GM23338 (cell line): ENCODE results near the gene TRPV5. TPM values are rescaled to one million over a fixed set of nuclear protein-coding genes. Genes with fewer than 3 reads are reported as not detected.

Source experiments
- ATAC-seq: fragments of 200-7000 bp; cut with Tn5 transposase; 3 replicates; pipeline ENCODE4 v1.9.1; 2020
- DNase-seq: peaks from one replicate; pipeline ENCODE4 v3.0.0-alpha.2; 2015; ENCODE audit warnings: low spot score
- H2AFZ ChIP-seq: fragments of 200-600 bp; sonication (generic); 2 replicates; pipeline ENCODE4 v1.8.0; 2016; ENCODE audit warnings: antibody characterized with exemption, mild to moderate bottlenecking, moderate library complexity
- H3F3A ChIP-seq: fragments of 200-600 bp; sonication (generic); replicated peaks from 2 replicates; pipeline ENCODE4 v1.8.0; 2017; ENCODE audit warnings: antibody characterized with exemption, mixed run types, low read depth
- H3K27ac ChIP-seq: fragments of 200-600 bp; sonication (generic); 2 replicates; pipeline ENCODE4 v1.6.1; 2016; ENCODE audit warnings: low read depth
- H3K27me3 ChIP-seq: fragments of 200-600 bp; sonication (generic); 2 replicates; pipeline ENCODE4 v1.8.0; 2016; ENCODE audit warnings: mild to moderate bottlenecking, mixed run types, moderate library complexity; ENCODE audit not compliant: insufficient read depth
- H3K36me3 ChIP-seq: fragments of 200-600 bp; sonication (generic); 2 replicates; pipeline ENCODE4 v1.8.0; 2016; ENCODE audit warnings: mild to moderate bottlenecking; ENCODE audit not compliant: insufficient read depth
- H3K4me1 ChIP-seq: fragments of 200-600 bp; sonication (generic); 2 replicates; pipeline ENCODE4 v1.8.0; 2016; ENCODE audit warnings: mild to moderate bottlenecking, moderate library complexity; ENCODE audit not compliant: insufficient read depth
- H3K4me2 ChIP-seq: fragments of 200-600 bp; sonication (generic); 2 replicates; pipeline ENCODE4 v1.7.1; 2017; ENCODE audit warnings: mixed run types
- H3K4me3 ChIP-seq: fragments of 200-600 bp; sonication (generic); 2 replicates; pipeline ENCODE4 v1.6.1; 2016; ENCODE audit warnings: mixed run types
- H3K79me2 ChIP-seq: fragments of 200-600 bp; sonication (generic); replicated peaks from 2 replicates; pipeline ENCODE4 v1.8.0; 2017; ENCODE audit warnings: mild to moderate bottlenecking; ENCODE audit not compliant: insufficient read depth
- H3K9me2 ChIP-seq: fragments of 200-600 bp; sonication (generic); 2 replicates; pipeline ENCODE4 v1.8.0; 2017; ENCODE audit not compliant: insufficient read depth
- H4K20me1 ChIP-seq: fragments of 200-600 bp; sonication (generic); replicated peaks from 2 replicates; pipeline ENCODE4 v1.8.0; 2017; ENCODE audit warnings: mild to moderate bottlenecking; ENCODE audit not compliant: insufficient read depth
- H3K27ac Mint-ChIP-seq: 2 replicates; pipeline ENCODE4 v1.8.0; 2020; ENCODE audit warnings: inconsistent platforms, mild to moderate bottlenecking, moderate library complexity, mixed read lengths
- H3K27me3 Mint-ChIP-seq: 3 replicates; pipeline ENCODE4 v1.8.0; 2022; ENCODE audit warnings: low read depth, mild to moderate bottlenecking, moderate library complexity, mixed read lengths, inconsistent platforms; ENCODE audit not compliant: insufficient read depth, poor library complexity
- H3K36me3 Mint-ChIP-seq: 3 replicates; pipeline ENCODE4 v1.8.0; 2021; ENCODE audit warnings: low read depth, mild to moderate bottlenecking, inconsistent platforms, moderate library complexity, mixed read lengths
- H3K4me1 Mint-ChIP-seq: 3 replicates; pipeline ENCODE4 v1.8.0; 2020; ENCODE audit warnings: mild to moderate bottlenecking, inconsistent platforms, mixed read lengths
- H3K4me3 Mint-ChIP-seq: 3 replicates; pipeline ENCODE4 v1.8.0; 2021; ENCODE audit warnings: moderate library complexity, mild to moderate bottlenecking, inconsistent platforms, mixed read lengths
- H3K9me3 Mint-ChIP-seq: 3 replicates; pipeline ENCODE4 v1.8.0; 2020; ENCODE audit warnings: moderate library complexity, mild to moderate bottlenecking, inconsistent platforms, mixed read lengths
- CREB1 ChIP-seq: fragments of 250-450 bp; sonication (Bioruptor Pico); IDR thresholded peaks from 2 replicates; pipeline ENCODE4 v1.5.0; 2020; ENCODE audit warnings: low read depth, mild to moderate bottlenecking, moderate library complexity
- EZH2 ChIP-seq: fragments of 200-600 bp; sonication (generic); IDR thresholded peaks from one replicate; pipeline ENCODE4 v1.8.0; 2017; ENCODE audit warnings: antibody characterized with exemption, mild to moderate bottlenecking, low read depth; ENCODE audit not compliant: unreplicated experiment
- EZH2phosphoT487 ChIP-seq: fragments of 200-600 bp; sonication (generic); IDR thresholded peaks from one replicate; pipeline ENCODE4 v1.8.1; 2018; ENCODE audit warnings: antibody characterized with exemption; ENCODE audit not compliant: unreplicated experiment
- JUNB ChIP-seq: IDR thresholded peaks from one replicate; pipeline ENCODE4 v1.6.1; 2016; ENCODE audit warnings: antibody characterized with exemption; ENCODE audit not compliant: unreplicated experiment
- NANOG ChIP-seq: IDR thresholded peaks from 2 replicates; pipeline ENCODE4 v1.6.1; 2016; ENCODE audit warnings: antibody characterized with exemption, borderline replicate concordance
- POLR2AphosphoS5 ChIP-seq: IDR thresholded peaks from 2 replicates; pipeline ENCODE4 v1.6.1; 2016; ENCODE audit warnings: antibody characterized with exemption, low read depth
- STAT1 ChIP-seq: IDR thresholded peaks from one replicate; pipeline ENCODE4 v1.6.1; 2016; ENCODE audit warnings: antibody characterized with exemption; ENCODE audit not compliant: unreplicated experiment
- ZNF114 ChIP-seq: fragments of 250-450 bp; sonication (Bioruptor Pico); IDR thresholded peaks from 2 replicates; pipeline ENCODE4 v1.5.0; 2020; ENCODE audit warnings: mild to moderate bottlenecking, moderate library complexity
- ZNF331 ChIP-seq: fragments of 250-450 bp; sonication (Bioruptor Pico); IDR thresholded peaks from 2 replicates; pipeline ENCODE4 v1.5.0; 2020; ENCODE audit warnings: low read depth, mild to moderate bottlenecking, moderate library complexity
- polyA plus RNA-seq: library from polyadenylated mRNA; unstranded; fragments of >200 nt; fragmentation: Nextera tagmentation; extraction: Ambion mirVana; gene quantifications from 2 replicates; pipeline ENCODE4 v1.2.1, GENCODE V29; 2016
- total RNA-seq: library from RNA; depleted of rRNA; stranded (reverse); fragments of >200 nt; shearing (Covaris generic); gene quantifications from 2 replicates; pipeline ENCODE4 v1.2.3, GENCODE V29; 2014
- TF ChIP-seq, protein P1 (sequence below): fragments of 250-450 bp; sonication (Bioruptor Pico); IDR thresholded peaks from 2 replicates; pipeline ENCODE4 v1.5.0; 2020; ENCODE audit warnings: mild to moderate bottlenecking, moderate library complexity
- TF ChIP-seq, protein P2 (sequence below): IDR thresholded peaks from 2 replicates; pipeline ENCODE4 v1.6.1; 2016; ENCODE audit warnings: antibody characterized with exemption
- TF ChIP-seq, protein P3 (sequence below): IDR thresholded peaks from one replicate; pipeline ENCODE4 v1.6.1; 2018; ENCODE audit warnings: antibody characterized with exemption; ENCODE audit not compliant: unreplicated experiment

TRPV5 gene
- total and polyA plus RNA-seq, 2 experiments from 2014 or later, result not detected

GRCh38 chr7:142875456-142875855, 58.1 kb downstream of the TRPV5 start (continued):
- TF ChIP-seq, protein P1, sequence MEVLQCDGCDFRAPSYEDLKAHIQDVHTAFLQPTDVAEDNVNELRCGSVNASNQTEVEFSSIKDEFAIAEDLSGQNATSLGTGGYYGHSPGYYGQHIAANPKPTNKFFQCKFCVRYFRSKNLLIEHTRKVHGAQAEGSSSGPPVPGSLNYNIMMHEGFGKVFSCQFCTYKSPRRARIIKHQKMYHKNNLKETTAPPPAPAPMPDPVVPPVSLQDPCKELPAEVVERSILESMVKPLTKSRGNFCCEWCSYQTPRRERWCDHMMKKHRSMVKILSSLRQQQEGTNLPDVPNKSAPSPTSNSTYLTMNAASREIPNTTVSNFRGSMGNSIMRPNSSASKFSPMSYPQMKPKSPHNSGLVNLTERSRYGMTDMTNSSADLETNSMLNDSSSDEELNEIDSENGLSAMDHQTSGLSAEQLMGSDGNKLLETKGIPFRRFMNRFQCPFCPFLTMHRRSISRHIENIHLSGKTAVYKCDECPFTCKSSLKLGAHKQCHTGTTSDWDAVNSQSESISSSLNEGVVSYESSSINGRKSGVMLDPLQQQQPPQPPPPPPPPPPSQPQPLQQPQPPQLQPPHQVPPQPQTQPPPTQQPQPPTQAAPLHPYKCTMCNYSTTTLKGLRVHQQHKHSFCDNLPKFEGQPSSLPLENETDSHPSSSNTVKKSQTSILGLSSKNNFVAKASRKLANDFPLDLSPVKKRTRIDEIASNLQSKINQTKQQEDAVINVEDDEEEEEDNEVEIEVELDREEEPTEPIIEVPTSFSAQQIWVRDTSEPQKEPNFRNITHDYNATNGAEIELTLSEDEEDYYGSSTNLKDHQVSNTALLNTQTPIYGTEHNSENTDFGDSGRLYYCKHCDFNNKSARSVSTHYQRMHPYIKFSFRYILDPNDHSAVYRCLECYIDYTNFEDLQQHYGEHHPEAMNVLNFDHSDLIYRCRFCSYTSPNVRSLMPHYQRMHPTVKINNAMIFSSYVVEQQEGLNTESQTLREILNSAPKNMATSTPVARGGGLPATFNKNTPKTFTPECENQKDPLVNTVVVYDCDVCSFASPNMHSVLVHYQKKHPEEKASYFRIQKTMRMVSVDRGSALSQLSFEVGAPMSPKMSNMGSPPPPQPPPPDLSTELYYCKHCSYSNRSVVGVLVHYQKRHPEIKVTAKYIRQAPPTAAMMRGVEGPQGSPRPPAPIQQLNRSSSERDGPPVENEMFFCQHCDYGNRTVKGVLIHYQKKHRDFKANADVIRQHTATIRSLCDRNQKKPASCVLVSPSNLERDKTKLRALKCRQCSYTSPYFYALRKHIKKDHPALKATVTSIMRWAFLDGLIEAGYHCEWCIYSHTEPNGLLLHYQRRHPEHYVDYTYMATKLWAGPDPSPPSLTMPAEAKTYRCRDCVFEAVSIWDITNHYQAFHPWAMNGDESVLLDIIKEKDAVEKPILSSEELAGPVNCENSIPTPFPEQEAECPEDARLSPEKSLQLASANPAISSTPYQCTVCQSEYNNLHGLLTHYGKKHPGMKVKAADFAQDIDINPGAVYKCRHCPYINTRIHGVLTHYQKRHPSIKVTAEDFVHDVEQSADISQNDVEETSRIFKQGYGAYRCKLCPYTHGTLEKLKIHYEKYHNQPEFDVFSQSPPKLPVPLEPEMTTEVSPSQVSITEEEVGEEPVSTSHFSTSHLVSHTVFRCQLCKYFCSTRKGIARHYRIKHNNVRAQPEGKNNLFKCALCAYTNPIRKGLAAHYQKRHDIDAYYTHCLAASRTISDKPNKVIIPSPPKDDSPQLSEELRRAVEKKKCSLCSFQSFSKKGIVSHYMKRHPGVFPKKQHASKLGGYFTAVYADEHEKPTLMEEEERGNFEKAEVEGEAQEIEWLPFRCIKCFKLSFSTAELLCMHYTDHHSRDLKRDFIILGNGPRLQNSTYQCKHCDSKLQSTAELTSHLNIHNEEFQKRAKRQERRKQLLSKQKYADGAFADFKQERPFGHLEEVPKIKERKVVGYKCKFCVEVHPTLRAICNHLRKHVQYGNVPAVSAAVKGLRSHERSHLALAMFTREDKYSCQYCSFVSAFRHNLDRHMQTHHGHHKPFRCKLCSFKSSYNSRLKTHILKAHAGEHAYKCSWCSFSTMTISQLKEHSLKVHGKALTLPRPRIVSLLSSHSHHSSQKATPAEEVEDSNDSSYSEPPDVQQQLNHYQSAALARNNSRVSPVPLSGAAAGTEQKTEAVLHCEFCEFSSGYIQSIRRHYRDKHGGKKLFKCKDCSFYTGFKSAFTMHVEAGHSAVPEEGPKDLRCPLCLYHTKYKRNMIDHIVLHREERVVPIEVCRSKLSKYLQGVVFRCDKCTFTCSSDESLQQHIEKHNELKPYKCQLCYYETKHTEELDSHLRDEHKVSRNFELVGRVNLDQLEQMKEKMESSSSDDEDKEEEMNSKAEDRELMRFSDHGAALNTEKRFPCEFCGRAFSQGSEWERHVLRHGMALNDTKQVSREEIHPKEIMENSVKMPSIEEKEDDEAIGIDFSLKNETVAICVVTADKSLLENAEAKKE, result no peak
- TF ChIP-seq EZH2 (no peak), ZNF114 (CRISPR knock-in tag) (no peak), NANOG (no peak), ZNF331 (CRISPR knock-in tag) (no peak), EZH2phosphoT487 (no peak), CREB1 (CRISPR knock-in tag) (no peak), STAT1 (no peak)
- TF ChIP-seq, protein P2, sequence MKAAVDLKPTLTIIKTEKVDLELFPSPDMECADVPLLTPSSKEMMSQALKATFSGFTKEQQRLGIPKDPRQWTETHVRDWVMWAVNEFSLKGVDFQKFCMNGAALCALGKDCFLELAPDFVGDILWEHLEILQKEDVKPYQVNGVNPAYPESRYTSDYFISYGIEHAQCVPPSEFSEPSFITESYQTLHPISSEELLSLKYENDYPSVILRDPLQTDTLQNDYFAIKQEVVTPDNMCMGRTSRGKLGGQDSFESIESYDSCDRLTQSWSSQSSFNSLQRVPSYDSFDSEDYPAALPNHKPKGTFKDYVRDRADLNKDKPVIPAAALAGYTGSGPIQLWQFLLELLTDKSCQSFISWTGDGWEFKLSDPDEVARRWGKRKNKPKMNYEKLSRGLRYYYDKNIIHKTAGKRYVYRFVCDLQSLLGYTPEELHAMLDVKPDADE, result no peak

- H3K4me3 Mint-ChIP-seq, result no peak overlapping the region
- no peaks in the 10 kb centered on the region for H3K36me3 ChIP-seq
- peaks cover 5% of the 10 kb centered on the region; the same call in 1 of the 3 replicates for H3K9me3 Mint-ChIP-seq
- H3K4me3 ChIP-seq, result no peak overlapping the region
- no peaks in the 10 kb centered on the region for H4K20me1 ChIP-seq
- H3K4me1 Mint-ChIP-seq, result no peaks in the 10 kb centered on the region
- H3K27ac ChIP-seq, result no peak overlapping the region
- H3K4me2 ChIP-seq, result no peak overlapping the region
- H3K27ac Mint-ChIP-seq, result no peak overlapping the region
- no peak overlapping the region for H2AFZ ChIP-seq
- DNase-seq (no peak), ATAC-seq (no peak)
- H3K27me3 ChIP-seq, result no peaks in the 10 kb centered on the region
- no peaks in the 10 kb centered on the region for H3K9me2 ChIP-seq
- H3K36me3 Mint-ChIP-seq, result peaks cover 15% of the 10 kb centered on the region; the same call in 2 of the 3 replicates
- no peaks in the 10 kb centered on the region for H3F3A ChIP-seq
- H3K27me3 Mint-ChIP-seq, result peaks cover 5% of the 10 kb centered on the region
- no peaks in the 10 kb centered on the region for H3K4me1 ChIP-seq
- no peaks in the 10 kb centered on the region for H3K79me2 ChIP-seq
- no peak for TF ChIP-seq ZNF114 (CRISPR knock-in tag)
- TF ChIP-seq, protein P3, sequence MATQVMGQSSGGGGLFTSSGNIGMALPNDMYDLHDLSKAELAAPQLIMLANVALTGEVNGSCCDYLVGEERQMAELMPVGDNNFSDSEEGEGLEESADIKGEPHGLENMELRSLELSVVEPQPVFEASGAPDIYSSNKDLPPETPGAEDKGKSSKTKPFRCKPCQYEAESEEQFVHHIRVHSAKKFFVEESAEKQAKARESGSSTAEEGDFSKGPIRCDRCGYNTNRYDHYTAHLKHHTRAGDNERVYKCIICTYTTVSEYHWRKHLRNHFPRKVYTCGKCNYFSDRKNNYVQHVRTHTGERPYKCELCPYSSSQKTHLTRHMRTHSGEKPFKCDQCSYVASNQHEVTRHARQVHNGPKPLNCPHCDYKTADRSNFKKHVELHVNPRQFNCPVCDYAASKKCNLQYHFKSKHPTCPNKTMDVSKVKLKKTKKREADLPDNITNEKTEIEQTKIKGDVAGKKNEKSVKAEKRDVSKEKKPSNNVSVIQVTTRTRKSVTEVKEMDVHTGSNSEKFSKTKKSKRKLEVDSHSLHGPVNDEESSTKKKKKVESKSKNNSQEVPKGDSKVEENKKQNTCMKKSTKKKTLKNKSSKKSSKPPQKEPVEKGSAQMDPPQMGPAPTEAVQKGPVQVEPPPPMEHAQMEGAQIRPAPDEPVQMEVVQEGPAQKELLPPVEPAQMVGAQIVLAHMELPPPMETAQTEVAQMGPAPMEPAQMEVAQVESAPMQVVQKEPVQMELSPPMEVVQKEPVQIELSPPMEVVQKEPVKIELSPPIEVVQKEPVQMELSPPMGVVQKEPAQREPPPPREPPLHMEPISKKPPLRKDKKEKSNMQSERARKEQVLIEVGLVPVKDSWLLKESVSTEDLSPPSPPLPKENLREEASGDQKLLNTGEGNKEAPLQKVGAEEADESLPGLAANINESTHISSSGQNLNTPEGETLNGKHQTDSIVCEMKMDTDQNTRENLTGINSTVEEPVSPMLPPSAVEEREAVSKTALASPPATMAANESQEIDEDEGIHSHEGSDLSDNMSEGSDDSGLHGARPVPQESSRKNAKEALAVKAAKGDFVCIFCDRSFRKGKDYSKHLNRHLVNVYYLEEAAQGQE, result no peak
- TF ChIP-seq POLR2AphosphoS5, result no peak
- no peak for TF ChIP-seq NANOG
- TF ChIP-seq JUNB, result no peak
Observed at GRCh38 chr7:142874837-142875236, 58.7 kb downstream of the TRPV5 start.
